CD14-positive monocyte (primary cell): ENCODE results near the gene KIRREL3. TPM values are rescaled to one million over a fixed set of nuclear protein-coding genes. Genes with fewer than 3 reads are reported as not detected.

Source experiments
- DNase-seq, 3 donors: peaks; one replicate each; pipeline ENCODE4 v3.0.0-alpha.2; 2011 to 2022
- H2AFZ ChIP-seq: 2 replicates; pipeline ENCODE4 v1.6.0; 2012; ENCODE audit warnings: mild to moderate bottlenecking, low read depth, low read length, inconsistent platforms; ENCODE audit not compliant: insufficient read depth, poor library complexity, severe bottlenecking
- H3K27ac ChIP-seq, 2 donors: 1 replicate in 1 of 2; 2 replicates in 1 of 2; pipeline ENCODE4 v1.5.1; 2012 to 2013; ENCODE audit warnings: low read length in 2 of 2, control low read depth in 1 of 2, inconsistent platforms in 1 of 2, low read depth in 1 of 2, mild to moderate bottlenecking in 1 of 2
- H3K27me3 ChIP-seq, 2 donors: one replicate each; pipeline versions ENCODE4 v1.6.0 to v1.6.1; 2011 to 2013; ENCODE audit warnings: low read length in 2 of 2; ENCODE audit not compliant: control insufficient read depth in 2 of 2, insufficient read depth in 2 of 2
- H3K36me3 ChIP-seq, 2 donors: replicated peaks in 1 of 2; 1 replicate in 1 of 2; 2 replicates in 1 of 2; pipeline versions ENCODE4 v1.5.1 to v1.6.1; 2012 to 2013; ENCODE audit warnings: low read length in 2 of 2, control low read depth in 1 of 2, inconsistent platforms in 1 of 2, mild to moderate bottlenecking in 1 of 2; ENCODE audit not compliant: insufficient read depth in 2 of 2, control insufficient read depth in 1 of 2
- H3K4me1 ChIP-seq, 2 donors: 1 replicate in 1 of 2; 2 replicates in 1 of 2; pipeline versions ENCODE4 v1.5.1 to v1.6.1; 2012 to 2013; ENCODE audit warnings: low read length in 2 of 2, control low read depth in 1 of 2, inconsistent platforms in 1 of 2, mild to moderate bottlenecking in 1 of 2, moderate library complexity in 1 of 2; ENCODE audit not compliant: insufficient read depth in 2 of 2, control insufficient read depth in 1 of 2
- H3K4me2 ChIP-seq: replicated peaks from 2 replicates; pipeline ENCODE3; 2012; ENCODE audit warnings: low read length, moderate library complexity, mild to moderate bottlenecking; ENCODE audit not compliant: poor library complexity, severe bottlenecking; ENCODE audit errors: extremely low read depth
- H3K4me3 ChIP-seq, 3 experiments: fragments of 200-600 bp in 1 of 3; sonication (generic) in 1 of 3; replicated peaks in 1 of 3; 1 replicate in 2 of 3; 2 replicates in 1 of 3; pipeline ENCODE4 v1.5.1; 2011 to 2013; ENCODE audit warnings: low read length in 3 of 3, mild to moderate bottlenecking in 3 of 3, control low read depth in 2 of 3, low read depth in 2 of 3, inconsistent platforms in 1 of 3, moderate library complexity in 1 of 3
- H3K79me2 ChIP-seq: 2 replicates; pipeline ENCODE4 v1.6.0; 2012; ENCODE audit warnings: mild to moderate bottlenecking, control low read depth, inconsistent platforms, low read length, moderate library complexity; ENCODE audit not compliant: insufficient read depth
- H3K9ac ChIP-seq: 2 replicates; pipeline ENCODE4 v1.6.0; 2017; ENCODE audit warnings: low read length, mild to moderate bottlenecking; ENCODE audit not compliant: insufficient read depth, poor library complexity, severe bottlenecking
- H3K9me3 ChIP-seq, 2 donors: replicated peaks in 1 of 2; 1 replicate in 1 of 2; 2 replicates in 1 of 2; pipeline versions ENCODE4 v1.5.1 to v1.6.1; 2012 to 2013; ENCODE audit warnings: low read length in 2 of 2, control low read depth in 1 of 2; ENCODE audit not compliant: control insufficient read depth in 1 of 2, insufficient read depth in 1 of 2
- H4K20me1 ChIP-seq: 2 replicates; pipeline ENCODE4 v1.6.0; 2012; ENCODE audit warnings: mild to moderate bottlenecking, low read length, control low read depth, moderate library complexity; ENCODE audit not compliant: insufficient read depth
- H3K27ac Mint-ChIP-seq, 7 donors: one replicate each; pipeline ENCODE4 v1.8.0; 2020; ENCODE audit warnings: mild to moderate bottlenecking in 7 of 7, mixed read lengths in 7 of 7, moderate library complexity in 6 of 7, inconsistent platforms in 2 of 7
- H3K27me3 Mint-ChIP-seq, 3 donors: one replicate each; pipeline ENCODE4 v1.8.0; 2021 to 2022; ENCODE audit warnings: low read depth in 3 of 3, mild to moderate bottlenecking in 3 of 3, mixed read lengths in 3 of 3, moderate library complexity in 3 of 3, inconsistent platforms in 1 of 3
- H3K36me3 Mint-ChIP-seq, 2 donors: one replicate each; pipeline ENCODE4 v1.8.0; 2020; ENCODE audit warnings: mixed read lengths in 2 of 2, inconsistent platforms in 1 of 2, mild to moderate bottlenecking in 1 of 2
- H3K4me1 Mint-ChIP-seq: one replicate; pipeline ENCODE4 v1.8.0; 2020; ENCODE audit warnings: mild to moderate bottlenecking, mixed read lengths
- H3K4me3 Mint-ChIP-seq, 2 donors: one replicate each; pipeline ENCODE4 v1.8.0; 2020; ENCODE audit warnings: mild to moderate bottlenecking in 2 of 2, mixed read lengths in 2 of 2, moderate library complexity in 1 of 2
- H3K9me3 Mint-ChIP-seq, 7 donors: one replicate each; pipeline ENCODE4 v1.8.0; 2020 to 2022; ENCODE audit warnings: mixed read lengths in 7 of 7, mild to moderate bottlenecking in 6 of 7, moderate library complexity in 6 of 7, inconsistent platforms in 2 of 7
- WGBS: methylation state at CpG from one replicate; pipeline ENCODE4 v1.1.5; 2013; ENCODE audit warnings: missing lambda C conversion rate; ENCODE audit not compliant: insufficient coverage; 5-methylcytosine and 5-hydroxymethylcytosine counted together
- intact Hi-C, 2 donors: fragments of 100-400 bp; cut with micrococcal nuclease; formaldehyde crosslinking; loops; one replicate each; pipeline versions ENCODE4 v1.15.0 to v1.15.1; 2023
- polyA plus RNA-seq, 3 donors: library from polyadenylated mRNA; depleted of rRNA in 1 of 3; unstranded in 2 of 3; stranded (reverse) in 1 of 3; fragments of 300-500 nt in 2 of 3; fragments of >200 nt in 1 of 3; fragmentation: Illumina TruSeq in 2 of 3; gene quantifications; 1 replicate in 2 of 3; 2 replicates in 1 of 3; pipeline ENCODE4 v1.2.3, GENCODE V29; 2012 to 2021
- TF ChIP-seq, protein P1 (sequence below): fragments of 200-600 bp; IDR thresholded peaks from one replicate; pipeline ENCODE4 v1.8.0; 2022; ENCODE audit warnings: antibody characterized with exemption, mild to moderate bottlenecking

KIRREL3 gene
- polyA plus RNA-seq, 3 donors: not detected

DNA sequence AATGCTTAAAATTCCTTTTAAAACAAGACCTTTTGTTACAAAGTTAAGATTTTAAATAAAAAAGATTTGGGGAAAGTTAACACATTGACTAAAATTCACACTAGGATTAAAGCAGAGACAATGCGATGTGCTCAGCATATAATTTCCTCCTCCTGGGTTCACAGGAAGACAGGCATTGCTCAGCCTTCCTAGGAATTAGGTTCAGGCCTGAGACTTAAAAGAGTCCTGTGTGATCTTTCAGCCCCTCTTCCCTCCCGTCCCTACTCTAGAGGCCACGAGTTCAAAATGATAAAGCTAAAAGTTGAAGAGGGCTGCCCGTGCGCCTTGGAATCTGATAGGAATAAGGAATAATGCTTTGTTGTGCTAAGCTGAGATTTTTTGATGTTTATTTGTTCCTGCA, 218.6 kb downstream of the KIRREL3 start:
- Mint-ChIP-seq H3K27me3 (peaks cover 0 to 10% (median 4%) of the 10 kb centered on the region in 3 donors), H3K36me3 (no peaks in the 10 kb centered on the region), H3K4me1 (no peaks in the 10 kb centered on the region), H3K4me3 (no peak overlapping the region), H3K27ac (no peak overlapping the region), H3K9me3 (peaks cover 0 to 2% (median 0%) of the 10 kb centered on the region in 7 donors)
- Histone ChIP-seq H3K4me3 (no peak overlapping the region), H3K36me3 (no peaks in the 10 kb centered on the region), H3K4me2 (no peak overlapping the region), H3K9me3 (no peaks in the 10 kb centered on the region), H2AFZ (no peak overlapping the region), H3K9ac (no peak overlapping the region), H3K4me1 (no peaks in the 10 kb centered on the region), H4K20me1 (no peaks in the 10 kb centered on the region), H3K27ac (no peak overlapping the region), H3K79me2 (no peaks in the 10 kb centered on the region), H3K27me3 (no peaks in the 10 kb centered on the region)
- 100% methylated on average over 1 of the region's 5 CpGs for WGBS
- TF ChIP-seq, protein P1, sequence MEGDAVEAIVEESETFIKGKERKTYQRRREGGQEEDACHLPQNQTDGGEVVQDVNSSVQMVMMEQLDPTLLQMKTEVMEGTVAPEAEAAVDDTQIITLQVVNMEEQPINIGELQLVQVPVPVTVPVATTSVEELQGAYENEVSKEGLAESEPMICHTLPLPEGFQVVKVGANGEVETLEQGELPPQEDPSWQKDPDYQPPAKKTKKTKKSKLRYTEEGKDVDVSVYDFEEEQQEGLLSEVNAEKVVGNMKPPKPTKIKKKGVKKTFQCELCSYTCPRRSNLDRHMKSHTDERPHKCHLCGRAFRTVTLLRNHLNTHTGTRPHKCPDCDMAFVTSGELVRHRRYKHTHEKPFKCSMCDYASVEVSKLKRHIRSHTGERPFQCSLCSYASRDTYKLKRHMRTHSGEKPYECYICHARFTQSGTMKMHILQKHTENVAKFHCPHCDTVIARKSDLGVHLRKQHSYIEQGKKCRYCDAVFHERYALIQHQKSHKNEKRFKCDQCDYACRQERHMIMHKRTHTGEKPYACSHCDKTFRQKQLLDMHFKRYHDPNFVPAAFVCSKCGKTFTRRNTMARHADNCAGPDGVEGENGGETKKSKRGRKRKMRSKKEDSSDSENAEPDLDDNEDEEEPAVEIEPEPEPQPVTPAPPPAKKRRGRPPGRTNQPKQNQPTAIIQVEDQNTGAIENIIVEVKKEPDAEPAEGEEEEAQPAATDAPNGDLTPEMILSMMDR: no peak
- no peak for DNase-seq
- intact Hi-C loops: no loop called here

DNA sequence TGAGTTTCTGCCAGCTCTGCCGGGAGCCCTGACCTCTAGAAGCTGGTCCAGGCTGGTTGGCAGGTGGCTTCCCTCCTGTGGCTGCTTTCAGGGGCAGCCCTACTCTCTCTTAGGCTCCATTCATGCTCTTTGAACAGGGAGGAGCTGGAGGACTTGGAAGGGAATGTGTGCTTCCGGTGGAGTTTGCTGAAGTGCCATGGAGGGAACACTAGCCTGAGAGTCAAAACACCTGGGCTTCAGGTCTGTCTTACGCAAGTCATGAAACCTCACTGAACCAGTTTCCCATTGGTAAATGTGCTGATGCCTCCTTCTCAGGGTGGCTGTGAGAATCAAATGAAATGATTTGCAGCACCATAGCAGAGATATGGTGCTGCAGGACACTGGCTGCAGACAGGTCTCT, 224.5 kb downstream of the KIRREL3 start:
- Histone ChIP-seq H3K79me2 (no peaks in the 10 kb centered on the region), H3K4me3 (no peak overlapping the region), H2AFZ (no peak overlapping the region), H3K27me3 (no peaks in the 10 kb centered on the region), H3K4me2 (no peak overlapping the region), H3K9ac (no peak overlapping the region), H3K27ac (no peak overlapping the region), H4K20me1 (no peaks in the 10 kb centered on the region), H3K9me3 (no peaks in the 10 kb centered on the region), H3K36me3 (no peaks in the 10 kb centered on the region), H3K4me1 (no peaks in the 10 kb centered on the region)
- H3K36me3 Mint-ChIP-seq: no peaks in the 10 kb centered on the region
- H3K4me1 Mint-ChIP-seq: no peaks in the 10 kb centered on the region
- peaks cover 0 to 4% (median 0%) of the 10 kb centered on the region in 7 donors for H3K9me3 Mint-ChIP-seq
- WGBS: 83% methylated on average over 2 of the region's 3 CpGs
- H3K4me3 Mint-ChIP-seq: no peak overlapping the region
- H3K27ac Mint-ChIP-seq: no peak overlapping the region
- peaks cover 0 to 11% (median 5%) of the 10 kb centered on the region in 3 donors for H3K27me3 Mint-ChIP-seq
- DNase-seq: no peak
- TF ChIP-seq, protein P1: no peak
- intact Hi-C loops: no loop called here
